ENCODE measurements around the gene PWWP2B. TPM values are rescaled to one million over a fixed set of nuclear protein-coding genes. Genes with fewer than 3 reads are reported as not detected.

PWWP2B gene
- total and polyA plus RNA-seq, 2 of the 13 experiments (the other 11 are each of a cell fraction or from before 2014, with no cell fraction given) = 2.3 to 4.7 TPM

GRCh38 chr10:132355754-132356153 lies 41.2 kb upstream of the PWWP2B start:
- Histone ChIP-seq H3K4me2 (ENCODE audit: low read depth, low read length) (no peak overlapping the region), H3K27me3 (ENCODE audit: control insufficient read depth in 1 of 2, insufficient read depth in 2 of 2, low read length in 2 of 2) (no peaks in the 10 kb centered on the region), H3K36me3 (replicated peaks in 1 of 2; ENCODE audit: control insufficient read depth in 1 of 2, insufficient read depth in 2 of 2, low read length in 2 of 2) (no peaks in the 10 kb centered on the region), H3K4me1 (ENCODE audit: insufficient read depth, low read length) (no peaks in the 10 kb centered on the region), H2AFZ (ENCODE audit: low read length) (no peak overlapping the region), H3K9ac (ENCODE audit: insufficient read depth, low read depth, low read length) (no peak overlapping the region), H3K27ac (ENCODE audit: extremely low read length, insufficient read depth, low read length) (no peak overlapping the region), H4K20me1 (ENCODE audit: insufficient read depth, low read length) (no peaks in the 10 kb centered on the region), H3K4me3 (replicated peaks in 1 of 3; ENCODE audit: insufficient read depth in 1 of 3, low read depth in 2 of 3, low read length in 3 of 3) (no peak overlapping the region), H3K9me3 (ENCODE audit: low read length) (no peaks in the 10 kb centered on the region), H3K79me2 (ENCODE audit: insufficient read depth, low read length) (no peaks in the 10 kb centered on the region)
- BruUV-seq (replicated peaks) = no TSS peak
- POLR2A ChIA-PET = no interaction called here
- DNase-seq (ENCODE audit: low spot score) (no peak), ATAC-seq (no peak), FAIRE-seq (no peak)
- no peak for TF ChIP-seq KAT7 (CRISPR knock-in tag; IDR thresholded peaks at IDR 0.05; ENCODE audit: borderline replicate concordance)
- CTCF ChIA-PET (ENCODE audit: low intra/inter-chr PET ratio, low total read pairs) = interaction anchor here (1.5 kb wide), 1 partner anchor 133 kb away, joined by 3 read pairs; no protein-coding TSS in a partner anchor
- WGBS (ENCODE audit: low lambda C conversion rate) = 93% methylated on average over 13 of the region's 13 CpGs
- intact Hi-C loops (cut with micrococcal nuclease; ENCODE audit: unreplicated experiment) (no loop called here), in situ Hi-C loops (cut with HindIII; ENCODE audit: extremely low pct_ligation_motif_present, low pct_unique_long_range_greater_than_20kb) (no loop called here)

- no TSS peak for BruUV-seq (replicated peaks)
- ChIA-PET CTCF (ENCODE audit: low intra/inter-chr PET ratio, low total read pairs) (interaction anchor here (1.5 kb wide), 1 partner anchor 134 kb away, joined by 3 read pairs; no protein-coding TSS in a partner anchor), POLR2A (no interaction called here)
- H3K9ac ChIP-seq (ENCODE audit: insufficient read depth, low read depth, low read length) = no peak overlapping the region
- H3K36me3 ChIP-seq (replicated peaks in 1 of 2; ENCODE audit: control insufficient read depth in 1 of 2, insufficient read depth in 2 of 2, low read length in 2 of 2) = no peaks in the 10 kb centered on the region
- intact Hi-C loops (cut with micrococcal nuclease; ENCODE audit: unreplicated experiment) = no loop called here
- no peak overlapping the region for H3K4me3 ChIP-seq (replicated peaks in 1 of 3; ENCODE audit: insufficient read depth in 1 of 3, low read depth in 2 of 3, low read length in 3 of 3)
- DNase-seq (ENCODE audit: low spot score) (no peak), FAIRE-seq (no peak), ATAC-seq (no peak)
- H3K27me3 ChIP-seq (ENCODE audit: control insufficient read depth in 1 of 2, insufficient read depth in 2 of 2, low read length in 2 of 2) = no peaks in the 10 kb centered on the region
- no peak overlapping the region for H2AFZ ChIP-seq (ENCODE audit: low read length)
- no peaks in the 10 kb centered on the region for H3K9me3 ChIP-seq (ENCODE audit: low read length)
- no peaks in the 10 kb centered on the region for H3K4me1 ChIP-seq (ENCODE audit: insufficient read depth, low read length)
- in situ Hi-C loops (cut with HindIII; ENCODE audit: extremely low pct_ligation_motif_present, low pct_unique_long_range_greater_than_20kb) = no loop called here
- H3K4me2 ChIP-seq (ENCODE audit: low read depth, low read length) = no peak overlapping the region
- 85% methylated on average over 8 of the region's 12 CpGs for WGBS (ENCODE audit: low lambda C conversion rate)
- H3K27ac ChIP-seq (ENCODE audit: extremely low read length, insufficient read depth, low read length) = no peak overlapping the region
- H4K20me1 ChIP-seq (ENCODE audit: insufficient read depth, low read length) = no peaks in the 10 kb centered on the region; the same call in 1 of the 2 replicates
- H3K79me2 ChIP-seq (ENCODE audit: insufficient read depth, low read length) = no peaks in the 10 kb centered on the region
- no peak for TF ChIP-seq PAWR (CRISPR knock-in tag; IDR thresholded peaks at IDR 0.05; ENCODE audit: borderline replicate concordance)
- TF ChIP-seq SP2 (CRISPR knock-in tag; IDR thresholded peaks at IDR 0.05) = no peak
- TF ChIP-seq ZNF430 (CRISPR knock-in tag; IDR thresholded peaks at IDR 0.05) = no peak
These were observed 40.3 kb upstream of the PWWP2B start for GRCh38 chr10:132356621-132357195.
